HL-60/S4 treated with phorbol 12-myristate 13-acetate at 8.2 ng/mL for 4 days and 3 days (cell line): ENCODE results near the gene ATRNL1.
"Not testable (repeated sequence)": the region's sequence is repeated elsewhere in the genome, so short reads cannot be mapped to it uniquely, and the experiment has no call there.

Source experiments
- in situ Hi-C: fragments of 300-500 bp; cut with MboI; formaldehyde crosslinking; loops from 2 replicates; pipeline ENCODE4 v1.15.0; 2022; ENCODE audit warnings: low sequenced_read_pairs

The ATRNL1 gene

GRCh38 chr10:115711306-115711705 lies 618.1 kb downstream of the ATRNL1 start:
- in situ Hi-C loops = no loop called here

DNA sequence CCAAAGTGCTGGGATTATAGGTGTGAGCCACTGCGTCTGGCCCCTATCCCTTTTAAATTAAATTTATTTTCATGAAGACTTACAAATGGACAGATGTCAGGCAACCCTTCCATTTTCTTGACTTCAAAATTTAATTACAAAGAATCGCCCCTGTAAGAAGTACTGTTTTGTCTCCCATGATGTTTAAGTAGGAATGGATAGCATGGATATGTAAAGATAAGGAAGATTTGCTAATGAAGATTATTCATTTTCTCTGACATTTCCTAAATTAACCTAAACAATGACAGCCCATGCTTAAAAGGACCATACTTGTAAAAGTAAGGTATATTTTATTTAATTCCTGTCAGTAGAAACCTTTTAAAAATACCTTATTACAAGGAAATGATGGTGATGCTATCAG lies 627.0 kb downstream of the ATRNL1 start:
- in situ Hi-C loops = no loop called here

- in situ Hi-C loops = no loop called here
Measured at GRCh38 chr10:115727129-115727528, 634.0 kb downstream of the ATRNL1 start.

DNA sequence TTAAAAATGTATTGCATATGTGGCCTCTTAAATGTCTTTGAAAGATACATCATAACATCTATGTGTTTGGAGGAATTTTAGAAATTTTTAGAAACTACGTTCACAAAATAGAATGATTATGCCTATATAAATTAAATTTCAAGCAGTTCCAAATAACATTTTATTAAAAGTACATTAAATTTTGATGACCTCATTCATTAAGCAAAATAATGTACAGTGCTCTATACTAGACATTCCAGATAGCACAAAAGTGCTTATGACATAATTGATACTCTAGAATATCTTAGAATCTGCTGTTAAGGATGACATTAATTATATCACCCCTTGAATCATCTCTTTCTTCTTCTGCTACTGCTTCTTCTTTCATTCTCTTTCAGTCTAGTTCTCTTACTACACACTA lies 650.9 kb downstream of the ATRNL1 start:
- in situ Hi-C loops = no loop called here

DNA sequence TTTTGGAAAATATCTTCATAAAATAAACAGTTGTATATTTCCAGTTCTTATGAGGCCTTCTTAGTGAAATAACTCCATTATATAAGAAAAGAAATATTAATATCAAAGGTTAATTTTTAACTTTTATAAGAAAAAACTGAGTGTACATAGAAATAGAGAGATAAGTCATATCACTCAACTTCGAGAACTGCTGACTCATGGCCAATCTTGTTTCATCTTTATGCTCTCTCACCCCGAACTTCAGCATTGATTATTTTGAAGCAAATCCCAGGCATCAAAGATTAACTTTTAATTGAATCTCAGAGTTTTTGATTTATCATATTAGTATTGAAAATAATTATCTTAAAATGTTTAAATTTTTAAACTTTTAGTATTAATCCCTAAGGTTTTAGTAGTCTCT lies 652.8 kb downstream of the ATRNL1 start:
- in situ Hi-C loops = no loop called here

DNA sequence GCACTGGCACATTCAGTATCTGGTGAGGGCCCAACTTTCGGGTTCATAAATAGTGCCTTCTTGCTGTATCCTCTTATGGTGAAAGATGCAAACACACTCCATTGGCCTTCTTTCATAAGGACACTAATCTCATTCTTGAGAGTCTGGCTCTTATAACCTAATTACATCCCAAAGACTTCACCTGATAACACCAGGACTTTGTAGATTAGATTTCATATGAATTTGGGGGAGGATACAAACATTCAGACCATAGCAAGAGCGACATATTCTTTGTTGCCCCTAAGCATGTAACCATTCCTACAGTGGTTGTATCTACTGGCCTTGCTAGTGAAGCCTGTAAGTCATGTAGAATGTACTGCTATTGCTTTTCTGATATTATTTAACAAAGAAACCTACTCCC lies 654.6 kb downstream of the ATRNL1 start:
- in situ Hi-C loops = no loop called here

GRCh38 chr10:115758488-115758887 lies 665.3 kb downstream of the ATRNL1 start:
- in situ Hi-C loops = not testable (repeated sequence)

- in situ Hi-C loops = no loop called here
Measured at GRCh38 chr10:115760131-115760530, 667.0 kb downstream of the ATRNL1 start.

DNA sequence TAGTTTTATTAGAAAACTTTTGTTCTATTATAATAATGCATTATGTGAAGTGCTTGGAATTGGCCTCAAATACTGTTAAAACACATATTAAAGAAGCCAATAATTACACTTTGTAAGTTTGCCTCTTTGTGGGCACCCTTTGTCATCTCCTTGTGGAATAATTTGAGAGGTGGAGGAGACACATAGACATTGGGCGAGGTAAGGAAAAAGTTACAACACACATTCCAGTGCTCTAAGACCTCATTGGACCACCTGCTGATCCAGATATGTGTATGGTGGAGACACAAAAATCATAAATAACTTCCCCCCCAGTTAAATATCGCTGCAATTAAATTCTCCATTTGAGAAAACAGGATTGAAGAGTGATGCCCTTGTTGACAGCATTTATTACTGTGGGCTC lies 668.0 kb downstream of the ATRNL1 start:
- in situ Hi-C loops = no loop called here

DNA sequence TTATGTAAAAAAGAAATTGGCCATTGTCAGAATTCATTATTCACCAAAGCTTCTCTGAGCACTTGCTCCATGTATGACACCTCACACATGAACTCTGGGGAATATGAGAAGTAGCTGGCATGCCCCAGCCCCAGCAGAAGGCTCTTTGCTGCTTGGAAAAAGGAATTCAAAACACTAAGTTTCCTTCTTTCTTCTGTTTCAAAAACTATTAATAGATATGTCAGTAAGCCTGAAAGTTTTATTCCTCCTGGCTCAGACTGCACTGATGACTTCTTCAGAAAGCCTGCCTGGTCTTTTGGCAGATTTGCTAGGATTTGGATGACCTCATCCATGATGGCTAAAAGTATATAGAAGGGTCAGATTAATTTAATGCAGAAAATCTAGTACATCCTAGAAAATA lies 668.9 kb downstream of the ATRNL1 start:
- in situ Hi-C loops = no loop called here

DNA sequence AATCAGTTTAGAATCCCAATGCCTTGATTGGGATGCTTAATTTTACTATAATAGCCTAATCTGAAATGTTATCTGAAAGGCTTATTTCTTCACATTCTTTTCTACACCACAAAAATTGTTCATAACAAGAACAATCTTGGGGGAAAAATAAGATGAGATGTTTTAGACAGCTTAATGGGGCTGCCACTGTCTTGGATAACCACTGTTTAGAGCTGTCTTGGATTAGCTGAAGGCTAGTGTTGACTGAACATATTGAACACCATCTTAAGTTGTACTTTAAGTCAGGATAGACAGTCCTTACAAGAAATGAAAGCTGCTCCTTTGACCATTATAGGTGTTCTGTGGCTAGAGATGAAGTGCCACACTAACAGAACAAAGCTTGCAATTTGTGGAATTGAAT lies 678.6 kb downstream of the ATRNL1 start:
- in situ Hi-C loops = no loop called here

DNA sequence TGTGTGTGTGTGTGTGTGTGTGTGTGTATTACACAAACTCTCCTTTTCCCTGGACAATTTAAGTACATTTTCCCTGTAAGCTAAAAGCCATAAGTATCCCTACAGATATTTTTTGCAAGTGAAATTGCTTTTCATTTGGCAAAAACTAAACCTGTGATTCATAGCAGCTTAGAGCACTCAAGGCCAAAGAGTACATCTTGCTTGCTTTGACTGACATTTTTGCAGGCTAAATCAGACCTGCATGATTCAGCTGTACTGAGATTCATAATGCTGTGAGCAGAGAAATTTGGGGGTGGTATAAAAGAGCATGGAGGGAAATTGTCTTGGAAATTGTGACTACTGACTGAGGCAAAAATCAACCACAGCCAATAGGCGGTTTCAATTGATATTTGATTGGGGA lies 679.4 kb downstream of the ATRNL1 start:
- in situ Hi-C loops = no loop called here

DNA sequence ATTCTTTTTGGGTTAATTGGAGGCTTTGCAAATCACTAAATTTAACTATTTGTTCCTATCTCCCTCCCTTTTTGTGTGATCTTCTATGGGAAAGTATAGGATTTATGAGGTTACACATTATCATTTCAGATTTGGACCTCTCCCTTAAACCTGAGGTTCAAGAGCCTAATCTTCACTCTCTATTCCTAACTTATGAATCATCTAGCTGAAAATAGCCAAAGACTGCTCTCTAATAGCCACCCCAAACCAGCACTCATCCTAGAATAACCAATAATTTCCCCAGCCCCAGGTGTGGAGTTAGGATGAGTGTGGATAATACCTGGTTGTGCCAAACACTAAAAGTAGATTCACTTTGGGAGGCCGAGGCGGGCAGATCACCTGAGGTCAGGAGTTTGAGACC lies 680.7 kb downstream of the ATRNL1 start:
- in situ Hi-C loops = no loop called here

DNA sequence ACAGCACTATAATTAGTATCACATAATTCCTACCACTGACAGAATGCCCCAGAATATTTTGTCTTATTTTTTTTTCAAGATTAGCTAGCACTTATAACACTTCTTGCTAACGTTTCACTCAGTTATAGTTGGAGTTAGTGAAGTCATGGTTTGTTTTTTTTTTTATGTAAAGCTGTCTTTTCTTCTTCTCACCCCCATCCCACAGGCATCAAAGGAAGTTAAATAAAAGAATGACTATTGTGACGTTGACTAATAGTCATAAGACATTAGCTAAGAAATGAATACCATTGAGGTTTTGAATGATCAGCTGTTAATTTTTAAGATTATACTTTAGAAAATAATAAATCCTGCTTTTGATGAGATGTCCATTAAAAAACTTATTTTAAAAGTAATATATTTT lies 681.6 kb downstream of the ATRNL1 start:
- in situ Hi-C loops = no loop called here

- in situ Hi-C loops = no loop called here
Measured at GRCh38 chr10:115777646-115778045, 684.5 kb downstream of the ATRNL1 start.

DNA sequence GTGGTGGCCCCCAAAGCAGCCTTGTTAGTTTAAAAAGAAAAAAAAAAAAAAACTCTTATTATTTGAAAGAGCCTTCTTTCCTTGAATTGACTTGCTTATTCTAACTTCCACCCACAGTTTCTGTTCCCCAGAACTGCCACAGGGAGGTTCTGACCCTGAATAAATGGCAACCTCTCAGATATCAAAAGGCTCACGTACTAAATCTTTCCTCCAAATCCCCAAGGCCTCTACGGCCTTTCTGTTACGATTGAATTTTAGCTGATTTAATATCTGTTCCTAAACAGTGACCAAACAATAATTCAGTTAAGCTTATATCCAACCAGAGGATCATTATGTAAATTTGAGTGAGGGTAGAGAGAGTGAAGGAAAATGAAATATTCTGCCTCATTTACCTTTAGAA lies 697.1 kb downstream of the ATRNL1 start:
- in situ Hi-C loops = no loop called here

DNA sequence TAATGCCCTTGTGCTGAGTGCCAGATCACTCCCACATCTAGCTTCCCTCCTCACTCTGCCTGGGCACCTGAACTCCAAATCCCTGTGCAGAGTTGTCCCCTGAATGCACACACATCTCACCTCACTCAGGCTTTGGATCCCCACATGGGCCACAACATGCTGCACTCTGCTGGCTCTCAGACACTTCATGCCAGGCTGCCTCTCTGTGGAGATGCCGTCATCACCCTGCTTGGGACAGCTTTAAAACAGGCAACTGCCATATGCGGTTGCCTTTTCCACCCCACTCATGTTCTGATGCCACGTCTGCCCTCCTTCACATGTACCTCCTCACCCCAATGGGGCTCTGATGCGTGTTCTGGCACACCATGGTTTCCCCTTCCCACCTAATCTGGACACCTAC lies 702.8 kb downstream of the ATRNL1 start:
- in situ Hi-C loops = no loop called here

DNA sequence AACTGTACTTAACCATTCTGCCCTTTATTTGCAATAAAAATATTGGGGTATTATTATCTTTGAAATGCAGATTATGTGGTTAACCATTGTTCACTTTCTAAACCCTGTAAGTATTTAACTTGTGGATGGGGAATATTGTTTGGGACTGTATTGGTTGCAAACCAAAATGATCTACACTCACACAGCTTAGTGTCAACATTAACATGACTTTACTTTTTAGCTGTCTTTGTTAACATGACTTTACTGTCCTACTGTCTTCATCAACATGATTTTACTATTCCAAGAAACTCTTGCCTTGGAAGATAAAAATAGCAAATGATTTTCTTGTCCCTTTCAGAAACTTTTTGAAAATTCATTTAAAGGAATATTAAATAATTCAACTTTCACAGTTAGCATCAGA lies 708.3 kb downstream of the ATRNL1 start:
- in situ Hi-C loops = no loop called here

GRCh38 chr10:115801992-115802391 lies 708.8 kb downstream of the ATRNL1 start:
- in situ Hi-C loops = no loop called here

GRCh38 chr10:115802911-115803310 lies 709.7 kb downstream of the ATRNL1 start:
- in situ Hi-C loops = no loop called here

DNA sequence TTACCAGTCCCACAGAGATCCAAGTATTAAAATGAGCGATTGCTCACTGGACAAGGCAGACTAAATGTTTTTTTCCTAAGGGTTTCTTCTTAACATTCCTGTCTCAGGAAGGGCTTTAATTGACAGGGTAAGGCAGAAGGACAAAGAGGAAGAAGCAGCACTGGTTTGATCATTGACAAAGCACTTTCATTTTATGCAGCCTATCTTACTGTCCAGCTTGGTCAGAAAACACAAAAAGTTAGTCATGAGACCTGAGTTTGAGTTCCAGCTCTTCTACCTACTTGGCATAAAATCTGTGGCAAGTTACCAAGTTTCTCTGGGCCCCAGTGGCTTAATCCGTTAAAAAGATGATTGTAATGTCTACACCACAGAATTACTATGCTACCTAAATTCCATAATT lies 721.4 kb downstream of the ATRNL1 start:
- in situ Hi-C loops = no loop called here

- in situ Hi-C loops = no loop called here
Measured at GRCh38 chr10:115818012-115818411, 724.8 kb downstream of the ATRNL1 start.

DNA sequence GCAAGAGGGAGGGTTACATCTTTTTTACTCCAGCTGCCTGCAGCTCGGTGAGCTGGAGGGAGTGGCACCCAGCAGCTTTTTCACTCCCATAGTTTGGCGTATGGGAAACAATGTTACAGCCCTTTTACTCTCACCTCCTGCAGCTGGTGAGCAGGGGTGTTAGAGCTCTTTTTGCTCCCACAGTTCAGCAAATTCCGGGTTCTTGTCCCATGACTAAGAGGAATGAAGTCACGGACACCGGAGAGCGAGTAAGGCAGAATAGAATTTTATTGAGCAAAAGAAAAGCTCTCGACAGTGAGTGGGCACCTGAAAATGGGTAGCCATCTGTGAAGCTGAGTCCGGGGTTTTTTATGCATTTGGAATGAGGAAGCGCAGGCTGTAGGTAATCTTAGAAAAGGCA lies 733.2 kb downstream of the ATRNL1 start:
- in situ Hi-C loops = no loop called here
